Natural killer cell treated with Interleukin-12 subunit alpha and Interleukin-12 subunit beta and Interleukin-15 and Interleukin-18, amount 100 ng/mL, for 72 hours (primary cell): ENCODE results near the gene PGAP2. TPM values are rescaled to one million over a fixed set of nuclear protein-coding genes. Genes with fewer than 3 reads are reported as not detected.
"Not testable (repeated sequence)": the region's sequence is repeated elsewhere in the genome, so short reads cannot be mapped to it uniquely, and the experiment has no call there.

Experiments
- ATAC-seq, 2 donors: fragments of 150-1000 bp; cut with Tn5 transposase in 1 of 2; sonication (Bioruptor Pico), chemical (Tn5 transposase) in 1 of 2; 2 replicates each; pipeline ENCODE4 v1.10.0; 2021
- DNase-seq: peaks from one replicate; pipeline ENCODE4 v3.0.0; 2022; ENCODE audit warnings: low spot score
- H3K27ac Mint-ChIP-seq, 2 donors: 1 replicate in 1 of 2; 2 replicates in 1 of 2; pipeline ENCODE4 v1.8.0; 2022; ENCODE audit warnings: mixed read lengths in 2 of 2, mild to moderate bottlenecking in 1 of 2, moderate library complexity in 1 of 2
- H3K27me3 Mint-ChIP-seq, 2 donors: 1 replicate in 1 of 2; 2 replicates in 1 of 2; pipeline ENCODE4 v1.8.0; 2022; ENCODE audit warnings: mixed read lengths in 2 of 2
- H3K36me3 Mint-ChIP-seq: one replicate; pipeline ENCODE4 v1.8.0; 2022; ENCODE audit warnings: mixed read lengths
- H3K4me1 Mint-ChIP-seq, 2 donors: 1 replicate in 1 of 2; 2 replicates in 1 of 2; pipeline ENCODE4 v1.8.0; 2022; ENCODE audit warnings: low read depth in 2 of 2, mixed read lengths in 2 of 2, mild to moderate bottlenecking in 1 of 2
- H3K4me3 Mint-ChIP-seq: one replicate; pipeline ENCODE4 v1.8.0; 2022; ENCODE audit warnings: mixed read lengths
- H3K9me3 Mint-ChIP-seq: 2 replicates; pipeline ENCODE4 v1.8.0; 2022; ENCODE audit warnings: mixed read lengths
- total RNA-seq, 2 donors: library from RNA; stranded (reverse); gene quantifications; one replicate each; pipeline ENCODE4 v1.2.3, GENCODE V29; 2022

PGAP2 gene
- total RNA-seq, result 10 to 100 TPM; 15.5 to 30.0 TPM

GRCh38 chr11:3807909-3808860 lies at the start of gene PGAP2:
PGAP2 (plus strand) TSS chr11:3808560; CDS start chr11:3811260, 2,700 bp downstream.
- Mint-ChIP-seq H3K4me1 (peaks cover 15 to 20% of the 10 kb centered on the region in 2 donors), H3K9me3 (no peaks in the 10 kb centered on the region), H3K4me3 (peak within 1 kb of the TSS; percentile 100)

GRCh38 chr11:3764266-3764665 lies 44.1 kb upstream of the PGAP2 start:
- Mint-ChIP-seq H3K4me3 (no peak overlapping the region), H3K36me3 (peaks cover 43% of the 10 kb centered on the region), H3K4me1 (no peaks in the 10 kb centered on the region), H3K9me3 (no peaks in the 10 kb centered on the region), H3K27me3 (no peaks in the 10 kb centered on the region), H3K27ac (no peak overlapping the region)
- ATAC-seq (no peak), DNase-seq (no peak)

More at GRCh38 chr11:3807909-3808860, at the start of gene PGAP2:
- Mint-ChIP-seq H3K27ac (peak within 1 kb of the TSS; percentile 87 to 95), H3K27me3 (no peaks in the 10 kb centered on the region), H3K36me3 (no peaks in the 10 kb centered on the region)
- ATAC-seq (peak; percentile 83 to 89), DNase-seq (peak; percentile 72)

GRCh38 chr11:3766836-3767235 lies 41.5 kb upstream of the PGAP2 start:
- H3K27me3 Mint-ChIP-seq, DNase-seq, ATAC-seq, H3K4me3 Mint-ChIP-seq, H3K9me3 Mint-ChIP-seq, H3K27ac Mint-ChIP-seq, H3K4me1 Mint-ChIP-seq: not testable (repeated sequence)
- H3K36me3 Mint-ChIP-seq, result peaks cover 48% of the 10 kb centered on the region

GRCh38 chr11:3767536-3767935 lies 40.8 kb upstream of the PGAP2 start:
- peaks cover 44% of the 10 kb centered on the region for H3K36me3 Mint-ChIP-seq
- no peaks in the 10 kb centered on the region for H3K27me3 Mint-ChIP-seq
- DNase-seq, result no peak
- no peaks in the 10 kb centered on the region for H3K9me3 Mint-ChIP-seq
- no peak for ATAC-seq
- H3K4me1 Mint-ChIP-seq, result peaks cover 0 to 6% of the 10 kb centered on the region in 2 donors
- no peak overlapping the region for H3K27ac Mint-ChIP-seq
- H3K4me3 Mint-ChIP-seq, result no peak overlapping the region

- Mint-ChIP-seq H3K9me3 (no peaks in the 10 kb centered on the region), H3K27me3 (no peaks in the 10 kb centered on the region), H3K27ac (no peak overlapping the region), H3K4me3 (no peak overlapping the region), H3K4me1 (peaks cover 0 to 6% of the 10 kb centered on the region in 2 donors), H3K36me3 (peaks cover 32% of the 10 kb centered on the region)
- ATAC-seq, result no peak
- DNase-seq, result no peak
Measured at GRCh38 chr11:3773180-3773579, 35.2 kb upstream of the PGAP2 start.

- Mint-ChIP-seq H3K9me3 (no peaks in the 10 kb centered on the region), H3K27me3 (no peaks in the 10 kb centered on the region), H3K36me3 (peaks cover 26% of the 10 kb centered on the region), H3K27ac (no peak overlapping the region), H3K4me1 (peaks cover 0 to 6% of the 10 kb centered on the region in 2 donors), H3K4me3 (no peak overlapping the region)
- ATAC-seq, result no peak
- DNase-seq, result no peak
Measured at GRCh38 chr11:3775736-3776406, 32.5 kb upstream of the PGAP2 start.

- Mint-ChIP-seq H3K27ac (peak overlapping the region in 1 of 2 donors; percentile 49), H3K9me3 (no peaks in the 10 kb centered on the region), H3K4me3 (no peak overlapping the region), H3K27me3 (no peaks in the 10 kb centered on the region), H3K4me1 (peaks cover 25 to 37% of the 10 kb centered on the region in 2 donors), H3K36me3 (peaks cover 10% of the 10 kb centered on the region)
- DNase-seq (no peak), ATAC-seq (no peak)
Measured at GRCh38 chr11:3781423-3781822, 26.9 kb upstream of the PGAP2 start.

- peaks cover 38 to 53% of the 10 kb centered on the region in 2 donors for H3K4me1 Mint-ChIP-seq
- no peak for ATAC-seq
- DNase-seq, result no peak
- H3K36me3 Mint-ChIP-seq, result peaks cover 12% of the 10 kb centered on the region
- H3K27ac Mint-ChIP-seq, result peak overlapping the region in 1 of 2 donors; percentile 64
- H3K4me3 Mint-ChIP-seq, result no peak overlapping the region
- H3K27me3 Mint-ChIP-seq, result no peaks in the 10 kb centered on the region
- no peaks in the 10 kb centered on the region for H3K9me3 Mint-ChIP-seq
Measured at GRCh38 chr11:3782963-3783362, 25.4 kb upstream of the PGAP2 start.

GRCh38 chr11:3783611-3784010 lies 24.7 kb upstream of the PGAP2 start:
- Mint-ChIP-seq H3K9me3 (no peaks in the 10 kb centered on the region), H3K4me3 (no peak overlapping the region), H3K4me1 (peaks cover 40 to 56% of the 10 kb centered on the region in 2 donors), H3K27ac (peak overlapping the region; percentile 59 to 80), H3K36me3 (peaks cover 9% of the 10 kb centered on the region), H3K27me3 (no peaks in the 10 kb centered on the region)
- DNase-seq, result no peak
- ATAC-seq, result no peak

GRCh38 chr11:3786781-3787428 lies 21.5 kb upstream of the PGAP2 start:
- Mint-ChIP-seq H3K36me3 (peaks cover 5% of the 10 kb centered on the region), H3K4me1 (peaks cover 39 to 61% of the 10 kb centered on the region in 2 donors), H3K27ac (peak overlapping the region; percentile 80 to 92), H3K9me3 (no peaks in the 10 kb centered on the region), H3K27me3 (no peaks in the 10 kb centered on the region), H3K4me3 (peak overlapping the region; percentile 34)
- DNase-seq (no peak), ATAC-seq (no peak)

GRCh38 chr11:3794387-3794786 lies 14.0 kb upstream of the PGAP2 start:
- H3K9me3 Mint-ChIP-seq, H3K27me3 Mint-ChIP-seq, ATAC-seq, H3K4me3 Mint-ChIP-seq, DNase-seq: not testable (repeated sequence)
- peaks cover 20 to 33% of the 10 kb centered on the region in 2 donors for H3K4me1 Mint-ChIP-seq
- peak overlapping the region in 1 of 2 donors; percentile 68 for H3K27ac Mint-ChIP-seq
- H3K36me3 Mint-ChIP-seq, result peaks cover 13% of the 10 kb centered on the region

- H3K27me3 Mint-ChIP-seq, result no peaks in the 10 kb centered on the region
- no peaks in the 10 kb centered on the region for H3K9me3 Mint-ChIP-seq
- H3K4me3 Mint-ChIP-seq, result peak overlapping the region; percentile 96
- DNase-seq, result no peak
- ATAC-seq, result no peak
- H3K36me3 Mint-ChIP-seq, result peaks cover 13% of the 10 kb centered on the region
- peak overlapping the region; percentile 92 to 96 for H3K27ac Mint-ChIP-seq
- H3K4me1 Mint-ChIP-seq, result peaks cover 20 to 28% of the 10 kb centered on the region in 2 donors
Measured at GRCh38 chr11:3795131-3796001, 13.0 kb upstream of the PGAP2 start.

- Mint-ChIP-seq H3K9me3 (no peaks in the 10 kb centered on the region), H3K4me3 (peak overlapping the region; percentile 96), H3K36me3 (peaks cover 13% of the 10 kb centered on the region), H3K27ac (peak overlapping the region; percentile 92 to 96), H3K4me1 (peaks cover 20 to 26% of the 10 kb centered on the region in 2 donors), H3K27me3 (no peaks in the 10 kb centered on the region)
- ATAC-seq (no peak), DNase-seq (no peak)
Measured at GRCh38 chr11:3796002-3796311, 12.4 kb upstream of the PGAP2 start.
